ENCODE measurements around the gene EPB41L2.

Gene EPB41L2

DNA sequence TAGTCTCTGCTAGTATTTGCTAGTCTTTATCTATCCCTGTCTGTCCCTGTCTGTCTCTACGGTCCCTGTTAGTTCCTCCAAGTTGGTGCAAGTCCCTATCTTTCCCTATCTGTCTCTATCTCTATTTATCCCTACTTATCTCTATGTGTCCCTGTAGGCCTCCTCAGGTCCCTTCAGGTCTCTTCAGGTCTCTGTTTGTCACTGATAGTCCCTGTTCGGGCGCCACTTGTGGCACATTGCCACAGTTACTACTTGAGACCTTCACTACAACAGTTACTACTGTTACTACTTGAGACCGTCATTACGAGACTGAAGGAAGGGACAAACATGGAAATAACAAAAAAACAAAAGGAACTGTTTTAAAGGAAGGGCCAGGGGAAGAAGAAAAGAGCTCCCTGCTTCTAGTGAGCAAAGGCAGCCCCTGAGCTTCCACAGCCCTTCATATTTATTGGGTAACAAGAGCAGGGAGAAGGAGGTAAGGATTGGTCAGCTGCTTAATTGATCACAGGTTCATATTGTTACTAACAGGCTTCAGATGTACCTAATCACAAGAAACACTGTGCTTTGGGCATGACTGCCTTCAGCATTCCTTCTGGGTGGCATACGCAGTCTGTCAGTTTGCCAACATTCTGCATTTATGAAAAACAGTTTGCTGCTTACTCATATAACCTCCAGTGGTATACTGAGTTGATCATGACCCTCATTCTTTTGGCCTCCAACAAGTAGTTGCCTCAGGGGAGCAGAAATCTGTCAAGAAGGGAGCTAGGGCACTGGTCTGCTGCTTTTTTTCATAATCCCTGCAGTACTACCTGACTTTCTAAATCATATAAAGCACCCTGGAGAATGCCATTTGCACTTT is 8.4 kb downstream of the EPB41L2 start:
- TF ChIP-seq CTCF (conservative IDR thresholded peaks at IDR 0.05; ENCODE audit: low read depth, low read length): no peak
- no peak overlapping the region for H3K4me3 ChIP-seq (ENCODE audit: low read length)
- DNase-seq (ENCODE audit: low read depth): no peak

DNA sequence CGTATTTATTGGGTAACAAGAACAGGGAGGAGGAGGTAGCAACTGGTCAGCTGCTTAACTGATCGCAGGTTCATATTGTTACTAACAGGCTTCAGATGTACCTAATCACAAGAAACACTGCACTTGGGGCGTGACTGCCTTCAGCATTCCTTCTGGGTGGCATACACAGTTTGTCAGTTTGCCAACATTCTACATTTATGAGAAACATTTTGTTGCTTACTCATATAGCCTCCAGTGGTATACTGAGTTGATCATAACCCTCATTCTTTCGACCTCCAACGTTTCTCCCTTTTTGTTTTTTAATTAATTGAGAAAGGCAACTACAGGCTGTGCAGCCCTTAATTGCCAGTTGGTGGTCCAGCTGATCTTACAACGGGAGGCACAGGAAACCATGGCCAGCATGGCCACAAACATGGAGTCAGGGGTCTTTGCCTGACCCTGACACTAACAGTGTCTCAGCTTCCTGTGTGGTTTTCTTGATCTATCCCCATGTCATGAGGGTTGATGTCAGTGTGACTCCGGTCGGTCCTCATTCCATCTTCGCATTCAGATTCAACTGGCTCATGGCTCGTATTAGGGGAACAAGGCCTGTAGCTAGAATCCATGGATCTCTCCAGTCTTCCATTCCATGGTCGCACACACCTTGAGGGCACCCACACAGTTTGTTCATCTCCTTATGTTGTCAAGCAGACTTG is 9.4 kb downstream of the EPB41L2 start:
- TF ChIP-seq CTCF (conservative IDR thresholded peaks at IDR 0.05; ENCODE audit: low read depth, low read length): no peak
- DNase-seq (ENCODE audit: low read depth): no peak
- H3K4me3 ChIP-seq (ENCODE audit: low read length): no peak overlapping the region

GRCh38 chr6:131052181-131052580 is 10.9 kb downstream of the EPB41L2 start:
- no peak overlapping the region for H3K4me3 ChIP-seq (ENCODE audit: low read length)
- DNase-seq (ENCODE audit: low read depth): no peak
- no peak for TF ChIP-seq CTCF (conservative IDR thresholded peaks at IDR 0.05; ENCODE audit: low read depth, low read length)

DNA sequence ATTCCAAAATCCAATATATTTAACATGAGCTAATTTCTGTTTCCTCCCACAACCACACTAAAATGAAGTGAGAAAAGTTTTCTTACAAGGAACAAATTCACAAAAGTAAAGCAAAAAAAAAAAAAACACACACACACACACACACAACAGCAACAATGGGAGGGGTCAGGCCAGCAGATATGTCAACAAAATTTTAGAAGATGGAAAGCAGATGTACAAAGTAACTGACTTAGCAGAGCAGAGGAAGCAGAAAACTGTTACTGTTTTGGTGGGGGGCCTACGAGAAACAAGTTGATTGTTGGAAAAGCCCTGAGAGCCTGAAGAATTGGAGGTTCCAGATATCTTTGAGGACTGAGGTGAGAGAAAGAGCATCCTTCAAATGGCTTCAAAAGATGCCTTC is 11.7 kb downstream of the EPB41L2 start:
- no peak for TF ChIP-seq CTCF (conservative IDR thresholded peaks at IDR 0.05; ENCODE audit: low read depth, low read length)
- DNase-seq (ENCODE audit: low read depth): no peak
- H3K4me3 ChIP-seq (ENCODE audit: low read length): no peak overlapping the region

GRCh38 chr6:131049608-131050007 is 13.4 kb downstream of the EPB41L2 start:
- H3K4me3 ChIP-seq (ENCODE audit: low read length): no peak overlapping the region
- DNase-seq (ENCODE audit: low read depth): no peak
- TF ChIP-seq CTCF (conservative IDR thresholded peaks at IDR 0.05; ENCODE audit: low read depth, low read length): no peak

DNA sequence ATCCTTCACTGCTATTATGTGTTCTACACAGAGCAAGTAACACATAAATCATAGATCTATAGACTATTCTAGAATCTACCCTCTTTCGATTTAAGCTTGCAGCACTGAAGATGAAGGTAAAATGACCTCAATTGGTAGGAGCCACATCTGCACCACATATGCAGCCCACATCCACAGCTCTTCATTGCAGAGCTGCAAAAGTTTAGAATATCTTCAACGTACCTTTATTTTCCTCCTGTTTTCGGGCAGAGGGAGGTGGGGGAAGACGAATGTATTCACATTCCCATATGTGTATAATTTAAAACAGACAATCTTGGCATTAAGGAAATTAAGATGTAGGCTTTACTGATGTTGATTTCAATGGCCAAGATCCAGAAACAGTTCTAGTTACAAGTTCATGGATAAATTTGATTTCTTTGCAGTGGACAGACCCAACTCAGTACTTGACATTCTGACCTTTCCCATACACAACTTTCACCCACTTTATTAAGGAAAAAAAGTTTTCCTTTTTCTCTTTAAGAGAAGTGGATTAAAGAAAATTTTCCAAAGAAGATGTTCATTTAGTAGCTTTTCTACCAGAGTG is 14.0 kb downstream of the EPB41L2 start:
- H3K4me3 ChIP-seq (ENCODE audit: low read length): no peak overlapping the region
- DNase-seq (ENCODE audit: low read depth): no peak
- TF ChIP-seq CTCF (conservative IDR thresholded peaks at IDR 0.05; ENCODE audit: low read depth, low read length): no peak

Data from retinal pigment epithelial cell (primary cell).